Embryonic facial prominence (tissue), 1 donor: Measurements from ENCODE around the gene FCN2.

Source experiments
- DNase-seq: peaks from one replicate; pipeline ENCODE4 v3.0.0-alpha.2; 2016; ENCODE audit errors: extremely low spot score

The FCN2 gene

DNA sequence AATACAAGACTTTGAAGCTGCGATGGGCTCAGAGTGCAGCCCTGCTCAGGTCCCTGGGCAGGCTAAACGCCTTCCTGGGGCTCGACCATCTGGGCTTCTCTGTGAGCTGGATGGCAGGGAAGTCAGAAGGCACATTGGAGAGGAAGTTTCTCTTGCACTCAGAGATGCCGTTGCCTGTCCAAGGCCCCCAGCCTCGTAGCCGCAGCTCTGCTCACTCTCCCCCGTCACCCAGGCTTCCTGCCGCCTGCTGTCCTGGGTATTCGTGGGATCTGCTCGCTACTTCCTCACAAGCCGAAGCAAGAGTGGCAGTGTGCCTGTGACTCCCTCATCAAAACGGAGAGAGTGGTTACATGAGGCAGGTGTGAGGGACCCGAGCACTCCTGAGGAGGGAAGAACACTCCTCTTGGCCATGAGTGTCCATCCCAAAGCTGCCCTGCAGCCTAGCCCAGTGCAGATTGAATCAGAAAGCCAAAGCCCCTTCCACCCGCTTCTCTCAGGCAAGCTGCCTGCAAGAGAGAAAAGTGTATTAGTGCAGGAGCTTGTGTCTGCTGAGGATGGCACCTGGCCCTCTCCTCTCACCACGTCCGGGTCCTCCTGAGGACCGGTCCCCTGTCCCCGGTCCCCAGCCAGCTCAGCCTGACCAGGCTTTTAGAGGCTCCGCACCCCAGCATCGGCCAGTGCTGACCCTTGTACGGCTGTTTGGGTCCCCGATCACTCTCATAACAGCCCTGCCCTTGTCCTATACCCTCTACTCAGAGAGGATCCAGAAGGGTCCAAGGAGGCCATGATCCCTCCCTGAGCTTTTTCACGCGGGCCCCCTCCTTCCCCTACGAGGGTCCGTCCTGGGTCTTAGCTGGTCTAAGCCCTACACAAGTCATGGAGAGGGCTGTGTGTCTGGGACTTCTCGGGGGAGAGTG lies 7.3 kb downstream of the FCN2 start:
- DNase-seq, result no peak

DNA sequence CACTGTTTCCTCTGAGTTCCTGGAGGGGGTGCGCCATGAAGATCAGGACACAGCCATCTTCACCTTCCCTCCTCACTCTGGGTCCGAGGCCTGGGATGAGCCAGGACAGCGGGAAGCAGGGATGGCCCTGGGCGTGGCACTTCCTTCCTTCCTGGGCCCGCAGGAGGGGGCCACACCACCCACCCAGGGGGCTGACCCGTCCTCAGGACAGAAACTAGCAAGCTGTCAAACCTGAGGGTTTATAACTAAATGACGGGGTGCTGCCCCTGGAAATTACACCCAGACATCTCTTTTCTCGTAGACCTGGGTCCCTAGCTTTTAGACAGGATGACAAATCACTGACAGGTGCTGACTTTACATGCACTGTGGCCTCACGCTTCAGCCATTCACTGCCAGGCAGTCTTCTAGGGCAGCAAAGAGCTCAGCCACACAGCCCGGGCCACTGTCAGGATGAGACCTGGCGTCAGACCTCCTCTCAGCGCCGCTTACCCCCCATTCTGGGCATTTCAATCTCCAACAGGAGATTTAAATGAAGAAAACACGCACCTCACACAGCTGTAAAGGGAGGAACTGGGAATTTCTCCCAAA lies 8.1 kb downstream of the FCN2 start:
- no peak for DNase-seq

DNA sequence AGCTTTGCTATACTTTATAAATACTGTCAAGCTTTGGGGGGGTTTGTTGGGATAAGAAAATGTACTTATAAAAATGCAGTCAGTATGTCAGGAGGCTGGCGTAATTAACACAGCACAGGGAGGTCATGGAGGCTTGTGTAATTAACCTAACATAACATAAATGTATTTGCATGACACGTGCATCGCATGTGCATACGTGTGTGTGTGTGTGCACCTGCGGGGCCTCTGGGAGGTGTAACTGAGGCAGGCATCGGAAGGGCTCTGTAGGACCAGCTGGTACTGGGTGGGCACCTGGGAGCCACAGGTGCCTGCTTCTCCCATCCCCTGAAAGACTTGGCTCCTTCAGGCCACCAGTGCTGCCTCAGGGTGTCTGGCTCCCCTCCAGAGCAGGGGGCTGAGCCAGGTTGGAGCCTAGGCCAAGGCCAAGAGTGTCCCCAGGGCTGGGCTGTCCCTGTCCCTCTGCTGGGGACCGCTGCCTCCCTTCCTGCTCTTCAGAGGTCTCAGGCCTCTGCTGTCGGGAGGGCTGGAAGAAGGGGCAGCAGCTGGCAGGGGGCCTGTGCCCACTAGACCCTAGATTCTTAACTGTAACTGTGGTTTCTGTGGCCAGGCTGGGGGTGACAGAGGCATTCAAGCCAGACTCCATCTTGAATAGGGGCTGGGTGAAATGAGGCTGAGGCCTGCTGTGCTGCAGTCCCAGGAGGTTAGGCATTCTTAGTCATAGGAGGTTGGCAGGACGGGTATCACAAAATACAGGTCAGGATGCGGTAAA lies 9.0 kb downstream of the FCN2 start:
- no peak for DNase-seq

DNA sequence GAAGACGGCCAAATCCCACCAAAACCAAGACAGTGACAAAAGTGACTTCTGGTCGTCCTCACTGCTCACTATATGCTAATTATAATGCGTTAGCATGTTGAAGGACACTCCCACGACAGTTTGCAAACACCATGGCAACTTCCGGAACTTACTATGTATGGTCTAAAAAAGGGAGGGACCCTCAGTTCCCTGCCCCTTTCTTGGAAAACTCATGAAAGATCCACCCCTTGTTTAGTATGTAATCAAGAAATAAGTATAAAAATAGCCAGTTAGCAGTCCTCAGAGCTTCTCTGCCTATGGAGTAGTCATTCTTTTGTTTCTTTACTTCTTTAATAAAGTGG lies 9.5 kb downstream of the FCN2 start:
- DNase-seq, result no peak

DNA sequence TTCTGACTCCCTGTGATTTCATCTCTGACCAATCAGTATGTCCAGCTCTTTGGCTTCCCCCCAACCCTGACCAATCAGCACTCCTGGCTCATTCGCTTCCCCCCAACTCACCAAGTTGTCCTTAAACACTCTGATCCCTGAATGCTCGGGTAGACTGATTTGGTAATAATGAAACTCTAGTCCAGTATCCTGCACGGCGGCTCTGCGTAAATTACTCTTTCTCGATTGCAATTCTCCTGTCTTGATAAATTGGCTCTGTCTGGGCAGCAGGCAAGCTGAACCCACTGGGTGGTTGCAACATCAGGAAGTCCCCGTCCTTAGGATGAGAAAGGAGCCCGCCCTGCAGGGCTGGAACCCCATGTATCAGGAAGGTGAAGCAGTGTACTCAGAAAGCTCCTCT lies 10.4 kb downstream of the FCN2 start:
- no peak for DNase-seq

DNA sequence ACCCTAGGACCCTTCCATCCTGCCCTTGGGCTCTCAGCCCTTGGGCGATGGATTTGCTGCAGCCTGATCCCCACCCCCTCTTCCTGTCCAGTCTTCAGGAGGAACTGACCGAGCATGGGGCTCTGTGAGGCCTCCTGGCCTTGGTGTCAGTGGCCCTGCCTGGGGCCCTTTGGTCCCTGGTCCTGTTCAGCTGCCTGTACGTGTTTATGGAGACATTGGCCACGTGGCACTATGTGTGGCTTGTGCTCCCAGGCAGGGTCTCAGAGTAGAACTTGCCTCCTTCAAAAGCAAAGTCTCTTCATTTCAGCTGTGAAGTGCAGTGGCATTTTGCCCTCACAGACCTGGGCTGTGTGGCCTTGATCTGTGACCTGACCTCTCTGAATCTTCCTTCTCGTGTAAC lies 11.1 kb downstream of the FCN2 start:
- DNase-seq, result no peak

DNA sequence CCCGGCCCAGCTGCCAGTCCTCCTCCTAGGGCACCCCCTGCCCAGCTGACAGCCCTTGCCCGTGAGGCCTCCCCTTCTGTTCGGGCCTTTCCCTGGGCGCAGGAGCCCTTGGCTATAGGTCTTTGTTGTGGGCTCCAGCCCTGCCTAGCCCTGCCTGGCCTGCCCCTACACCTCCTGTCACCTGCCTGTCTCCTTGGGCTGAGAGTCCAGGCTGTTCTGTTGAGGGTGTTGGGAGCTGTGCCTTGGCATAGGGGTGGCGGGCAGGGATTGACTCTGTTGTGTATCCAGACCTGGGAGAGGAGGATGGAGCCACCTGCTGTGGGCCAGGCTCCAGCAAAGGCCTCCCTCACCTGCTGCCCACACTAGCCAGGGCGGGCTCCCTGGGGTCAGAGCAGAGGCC lies 11.6 kb downstream of the FCN2 start:
- no peak for DNase-seq

DNA sequence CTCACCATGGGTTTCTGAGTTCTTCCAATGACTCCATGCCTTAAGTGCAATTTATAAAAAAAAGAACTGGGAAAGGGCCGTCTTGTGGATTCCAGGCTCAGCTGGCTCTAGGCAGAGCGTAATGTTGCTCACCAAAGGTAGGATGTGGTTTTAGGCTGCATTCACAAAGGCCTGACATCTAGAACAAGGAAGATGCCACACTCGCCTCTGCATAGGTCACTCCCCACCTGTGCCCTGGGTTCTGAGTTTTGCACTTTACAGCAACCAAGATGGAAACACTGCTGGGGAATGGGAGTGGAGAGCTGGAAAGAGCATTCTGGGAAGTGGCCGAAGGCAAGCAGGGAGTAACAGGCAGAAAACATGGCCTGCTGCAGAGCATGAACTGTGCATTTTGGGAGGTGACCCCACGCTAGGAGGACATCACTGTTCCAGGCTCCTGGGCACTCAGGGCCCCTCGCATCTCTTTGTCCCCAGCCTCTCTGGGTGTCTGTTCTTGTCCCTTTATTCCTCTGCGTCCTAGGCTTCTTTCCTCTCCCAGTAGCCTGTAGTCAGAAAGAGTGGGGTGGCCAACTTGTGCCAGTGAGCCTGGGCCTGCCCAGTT lies 12.3 kb downstream of the FCN2 start:
- DNase-seq, result no peak

DNA sequence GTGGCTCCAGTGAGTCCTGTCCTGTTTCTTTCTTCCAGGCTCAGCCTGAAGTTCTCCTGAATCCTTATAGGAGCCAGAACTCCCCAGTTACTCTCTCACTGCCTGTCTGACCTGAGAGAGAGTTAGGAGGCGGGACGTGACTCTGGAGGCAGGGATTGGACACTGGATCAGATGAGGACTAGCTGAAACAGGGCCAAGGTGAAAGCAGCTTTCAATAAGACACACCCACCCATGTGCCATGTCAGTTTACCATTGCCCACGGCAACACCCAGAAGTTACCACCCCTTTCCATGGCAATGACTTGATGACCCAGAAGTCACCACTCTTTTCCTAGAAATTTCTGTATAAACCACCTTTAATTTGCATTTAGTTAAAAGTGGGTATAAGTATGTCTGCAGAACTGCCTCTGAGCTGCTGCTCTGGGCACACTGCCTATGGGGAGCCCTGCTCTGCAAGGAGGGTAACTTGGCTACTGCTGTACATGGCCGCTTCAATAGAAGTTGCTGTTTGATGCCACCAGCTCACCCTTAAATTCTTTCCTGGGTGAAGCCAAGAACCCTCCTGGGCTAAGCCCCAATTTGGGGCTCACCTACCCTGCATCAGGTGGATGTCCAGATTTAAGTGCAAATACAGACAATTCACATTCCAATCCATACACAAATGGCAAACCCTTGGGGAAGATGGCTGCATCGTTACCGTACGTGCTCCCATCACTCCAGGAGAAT lies 13.7 kb downstream of the FCN2 start:
- DNase-seq, result no peak

DNA sequence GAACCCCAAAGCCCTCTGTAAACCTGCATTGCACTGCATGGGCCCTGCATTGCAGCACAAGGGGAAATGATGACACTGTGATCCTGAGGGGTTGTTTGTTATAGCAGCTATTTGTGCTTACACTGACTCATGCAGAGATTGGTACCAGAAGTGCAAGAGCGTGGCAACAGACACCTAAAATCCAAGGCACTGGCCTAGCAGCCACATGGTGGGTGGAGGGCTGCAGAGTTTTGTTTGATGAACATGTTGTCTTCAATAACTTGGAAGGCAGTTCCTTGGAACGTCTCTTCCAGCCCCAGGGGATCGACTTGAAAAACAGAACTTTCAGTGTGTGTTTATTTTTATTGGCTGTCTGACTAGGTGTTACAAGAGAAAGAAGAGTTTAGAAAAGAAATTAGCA lies 14.5 kb downstream of the FCN2 start:
- no peak for DNase-seq

DNA sequence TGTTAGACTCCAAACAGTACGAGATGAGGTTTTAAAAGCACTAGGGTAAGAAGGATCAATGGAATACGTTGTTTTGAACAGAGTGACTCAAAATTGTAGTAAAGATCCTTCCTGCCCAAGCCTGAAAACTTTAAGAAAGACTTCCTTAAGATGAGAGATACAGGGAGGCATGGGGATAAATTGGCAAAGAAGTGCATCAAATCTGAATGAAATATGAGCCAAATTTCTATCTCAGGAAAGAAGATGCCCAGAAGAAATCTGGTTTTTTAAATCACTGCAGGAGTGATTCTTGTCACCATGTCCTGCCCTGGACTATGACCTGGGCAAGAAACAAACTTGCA lies 14.9 kb downstream of the FCN2 start:
- DNase-seq, result no peak

DNA sequence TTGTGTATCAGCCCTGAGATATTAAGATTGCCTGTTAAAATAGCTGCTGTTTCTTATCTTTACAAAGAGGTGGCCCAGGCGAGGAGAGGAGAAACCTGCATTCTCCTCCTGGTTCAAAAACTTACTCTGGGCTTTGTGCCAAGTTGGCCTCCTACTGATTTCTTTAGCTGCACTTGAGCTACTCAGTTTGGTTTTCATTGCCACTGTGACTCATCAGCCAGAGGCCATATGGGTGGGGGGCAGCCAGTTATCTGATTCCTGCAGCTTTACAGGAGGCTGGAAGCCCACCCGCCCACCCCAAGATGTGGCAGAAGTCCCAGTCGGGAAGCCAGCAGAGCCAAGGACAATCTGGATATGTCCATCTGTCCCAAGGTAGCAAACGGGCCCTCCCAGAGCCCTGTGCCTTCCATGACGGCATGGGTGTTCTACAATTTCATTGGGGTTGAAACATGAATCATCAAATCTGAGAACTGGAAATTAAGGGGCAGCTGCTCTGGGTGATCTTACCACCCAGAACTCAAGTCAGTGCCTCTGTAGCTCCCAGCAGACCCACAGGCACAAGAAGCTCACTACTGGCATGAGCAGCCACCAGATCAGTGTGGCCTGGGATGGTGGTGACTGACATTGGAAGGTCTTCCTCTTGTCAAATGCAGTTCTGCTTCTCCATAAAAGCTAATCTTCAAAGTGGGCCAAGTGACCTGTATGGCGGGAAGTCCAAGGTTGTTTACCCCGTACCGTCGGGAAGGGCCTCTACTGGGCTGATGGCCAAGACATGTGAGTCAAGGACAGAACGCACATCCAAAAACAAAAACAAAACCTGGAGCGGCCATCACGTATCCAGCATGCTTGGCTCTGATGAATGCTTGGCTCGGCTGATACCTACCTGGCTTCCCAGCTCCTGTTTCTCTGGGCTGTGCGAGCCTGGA lies 15.6 kb downstream of the FCN2 start:
- peak; percentile 8 for DNase-seq

DNA sequence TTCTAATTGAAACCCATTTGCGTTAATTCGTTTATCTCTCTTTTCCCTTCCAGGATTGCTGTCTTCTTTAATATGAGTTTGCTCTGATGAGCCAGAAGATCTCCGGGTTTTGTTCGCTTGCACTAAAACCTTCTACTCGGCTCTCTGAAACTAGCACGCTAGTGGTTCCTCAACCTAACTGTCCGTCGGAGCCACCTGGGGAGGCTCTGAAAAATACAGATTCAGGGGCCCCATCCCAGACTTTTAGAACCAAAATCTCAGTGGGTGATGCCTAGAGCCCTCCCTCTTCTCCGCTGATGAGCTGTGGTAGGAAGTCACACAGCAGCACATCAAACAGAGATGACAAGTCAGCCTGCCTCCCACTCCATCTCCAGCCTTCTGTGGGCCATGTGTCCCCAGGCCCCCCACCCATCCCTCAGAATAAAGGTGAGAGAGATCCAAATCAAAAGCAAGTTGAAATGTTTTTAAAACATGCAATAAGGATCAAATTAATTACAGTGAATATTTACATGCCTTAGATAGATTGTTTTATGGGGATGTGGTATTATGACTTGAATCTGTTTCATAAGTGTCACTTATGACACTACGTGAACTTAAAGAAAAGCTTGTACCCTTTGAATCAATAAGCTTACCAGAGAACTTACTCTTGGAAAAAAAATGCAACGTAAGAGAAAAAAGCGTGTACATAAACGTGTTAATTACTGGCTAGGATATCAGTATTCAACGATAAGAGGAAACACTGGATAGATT lies 16.4 kb downstream of the FCN2 start:
- DNase-seq, result no peak

DNA sequence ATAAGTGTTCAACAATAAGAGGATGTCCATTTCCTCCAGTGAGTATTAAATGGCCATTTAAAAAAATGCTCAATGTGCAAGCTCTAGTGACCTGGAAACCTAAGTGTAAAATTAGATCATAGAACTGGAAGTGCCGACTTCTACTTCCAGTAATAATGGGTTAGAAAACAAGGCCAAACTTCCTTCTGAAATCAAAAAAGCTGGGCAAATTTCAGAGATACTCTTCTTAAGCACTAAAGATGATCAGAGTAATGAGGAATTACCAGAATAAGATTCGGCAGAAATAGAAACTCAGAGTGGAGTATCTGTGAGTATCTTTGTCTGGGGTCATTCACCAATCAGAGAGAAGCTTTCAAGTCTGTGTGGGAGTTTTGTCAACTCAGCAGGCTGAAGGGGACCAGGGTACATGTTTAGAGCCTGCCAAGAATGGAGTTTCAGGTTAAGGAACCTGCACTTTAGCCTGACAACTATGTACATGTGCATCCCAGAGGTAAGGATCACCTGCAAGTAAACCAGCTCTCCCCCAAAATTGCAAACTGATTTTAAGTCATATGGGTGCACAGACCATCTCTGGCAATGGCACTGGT lies 17.1 kb downstream of the FCN2 start:
- no peak for DNase-seq

DNA sequence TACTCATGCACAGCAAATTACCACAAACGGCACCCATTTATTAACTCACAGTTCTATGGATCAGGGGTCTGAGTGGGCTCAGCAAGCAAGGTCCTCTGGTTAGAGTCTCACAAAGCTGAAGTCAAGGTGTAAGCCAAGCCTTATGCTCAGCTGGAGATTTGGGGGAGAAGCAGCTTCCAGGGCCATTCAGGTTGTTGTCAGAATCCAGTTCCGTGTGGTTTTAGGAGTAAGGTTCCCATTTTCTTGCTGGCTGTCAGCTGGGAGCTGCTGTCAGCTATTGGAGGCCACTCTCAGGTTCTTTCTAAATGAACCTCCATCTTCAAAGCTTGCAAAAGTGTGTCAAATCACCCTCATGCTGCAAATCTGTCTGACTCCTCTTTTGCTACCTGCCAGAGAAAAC lies 17.7 kb downstream of the FCN2 start:
- no peak for DNase-seq

DNA sequence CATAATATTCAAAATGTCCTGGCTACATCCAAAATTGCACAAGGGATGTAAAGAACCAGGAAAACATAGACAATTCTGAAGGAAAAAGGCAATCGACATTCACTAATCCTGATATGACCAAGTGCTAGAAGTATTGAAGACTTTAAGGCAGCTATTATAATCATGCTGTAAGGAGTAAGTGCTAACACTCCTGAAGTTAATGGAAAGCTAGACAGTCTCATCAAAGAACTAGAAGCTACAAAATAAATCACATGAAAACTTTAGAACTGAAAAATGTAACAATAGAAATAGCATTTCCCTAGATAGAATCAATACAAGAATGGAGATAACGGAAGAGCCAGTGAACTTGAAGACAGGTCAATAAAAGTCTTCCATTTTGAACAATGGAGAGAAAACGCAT lies 18.6 kb downstream of the FCN2 start:
- no peak for DNase-seq

DNA sequence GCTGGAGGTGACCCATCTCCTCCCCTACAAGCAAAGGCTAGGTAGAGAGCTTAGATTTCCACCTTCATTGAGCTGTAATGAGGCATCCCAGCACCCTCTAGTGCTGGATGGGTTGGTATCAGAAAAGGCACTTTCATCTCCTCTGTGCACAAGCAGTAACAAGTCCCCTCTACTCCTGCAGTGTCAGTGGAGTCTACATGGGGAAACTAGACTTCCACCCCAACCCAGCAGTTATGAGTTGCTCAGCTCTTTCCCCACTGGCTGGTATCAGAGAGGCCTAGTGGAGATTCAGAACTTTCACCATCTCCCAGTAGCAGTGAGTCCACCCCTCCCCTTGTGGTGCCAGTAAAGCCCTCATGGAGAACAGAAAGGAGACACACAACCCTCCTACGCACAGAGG lies 19.2 kb downstream of the FCN2 start:
- DNase-seq, result no peak

DNA sequence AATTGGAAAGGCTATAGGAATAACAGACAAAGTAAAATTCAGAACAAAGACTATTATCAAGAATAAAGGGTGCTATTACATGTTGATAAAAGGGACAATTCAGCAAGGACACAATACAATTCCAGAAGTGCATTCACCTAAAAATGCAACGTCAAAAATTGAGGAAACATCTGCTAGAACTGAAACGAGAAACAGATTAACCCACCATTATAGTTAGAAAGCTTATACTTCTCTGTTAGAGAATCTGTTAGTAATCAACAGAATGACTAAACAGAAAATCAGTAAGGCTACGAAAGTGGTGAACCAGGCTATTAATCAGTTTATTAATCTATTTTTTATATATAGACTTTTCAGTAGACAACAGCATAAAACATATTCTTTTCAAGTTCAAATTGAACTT lies 22.3 kb downstream of the FCN2 start:
- DNase-seq, result no peak

DNA sequence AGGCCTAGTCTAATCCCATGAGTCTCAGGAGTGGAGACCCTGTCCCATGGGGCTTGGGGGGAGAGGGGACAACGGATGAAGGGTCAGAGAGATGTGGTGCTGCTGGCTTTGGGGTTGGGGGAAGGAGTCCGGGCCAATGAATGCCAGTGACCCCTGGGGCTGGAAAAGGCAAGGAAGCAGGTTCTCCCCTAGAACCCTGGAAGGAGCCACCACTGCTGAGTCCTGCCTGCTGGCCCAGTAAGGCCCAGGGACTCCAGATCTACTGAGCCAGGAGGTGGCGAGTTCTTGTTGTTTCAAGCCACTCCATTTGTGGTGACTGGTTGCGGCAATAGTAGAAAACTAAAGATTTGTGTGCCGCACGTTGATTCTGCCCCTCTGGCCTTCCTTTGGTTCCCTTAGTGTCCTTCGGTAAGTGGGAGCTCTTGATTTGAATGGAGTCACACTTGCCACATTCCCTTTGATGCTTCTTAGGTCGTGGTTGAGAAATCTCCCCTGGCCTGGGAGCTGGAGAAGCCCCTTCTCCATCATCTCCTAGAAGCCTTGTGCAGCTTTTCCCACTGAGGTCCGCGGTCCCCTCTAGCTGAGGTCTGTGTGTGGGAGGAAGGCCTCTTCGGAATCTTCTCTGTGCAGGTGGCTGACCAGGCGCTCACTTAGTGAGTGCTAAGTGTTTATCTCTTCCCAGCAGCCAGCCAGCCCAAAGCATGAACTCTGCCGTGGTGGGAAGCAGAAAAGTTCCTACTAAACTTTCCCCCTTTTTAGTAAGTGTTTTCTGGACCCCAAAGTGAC lies 28.1 kb downstream of the FCN2 start:
- no peak for DNase-seq
